NOMO-1 (cell line): Measurements from ENCODE around the gene KIAA0232.
"Not testable (repeated sequence)": the region's sequence is repeated elsewhere in the genome, so short reads cannot be mapped to it uniquely, and the experiment has no call there.

ENCODE experiments used
- DNase-seq, 2 experiments: peaks; one replicate each; lab custom pipeline; 2025; ENCODE audit not compliant: unreplicated experiment in 2 of 2; lab: John Stamatoyannopoulos, UW

KIAA0232 gene

DNA sequence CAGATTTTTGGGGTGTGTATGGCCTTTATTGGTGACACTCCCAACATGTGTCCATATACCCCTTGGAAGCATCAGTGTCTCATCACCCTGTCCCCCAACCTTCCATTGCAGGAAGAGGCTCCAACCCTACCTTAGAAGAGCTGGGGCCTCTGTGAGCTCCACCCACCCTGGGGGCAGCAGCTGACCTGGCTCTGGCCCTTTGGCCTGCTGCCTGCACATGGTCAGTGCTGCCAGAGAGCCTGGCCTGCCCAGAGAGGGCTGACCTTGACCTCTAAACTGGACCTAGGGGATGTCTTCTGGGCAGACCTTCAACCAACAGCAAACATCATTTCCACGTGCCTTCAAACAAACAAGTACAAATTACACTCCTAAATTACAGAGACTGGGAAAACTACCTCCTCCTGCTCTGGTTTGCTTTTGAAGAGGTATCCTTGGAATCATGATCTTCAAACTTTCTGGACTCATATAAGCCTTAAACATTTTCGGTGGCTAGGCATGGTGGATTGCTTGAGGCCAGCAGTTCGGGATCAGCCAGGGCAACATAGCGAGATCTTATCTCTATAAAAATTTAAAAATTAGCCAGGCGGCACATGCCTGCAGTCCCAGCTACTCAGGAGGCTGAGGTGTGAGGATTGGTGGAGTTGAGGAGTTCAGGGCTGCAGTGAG lies 27.3 kb upstream of the KIAA0232 start:
- DNase-seq = no peak

DNA sequence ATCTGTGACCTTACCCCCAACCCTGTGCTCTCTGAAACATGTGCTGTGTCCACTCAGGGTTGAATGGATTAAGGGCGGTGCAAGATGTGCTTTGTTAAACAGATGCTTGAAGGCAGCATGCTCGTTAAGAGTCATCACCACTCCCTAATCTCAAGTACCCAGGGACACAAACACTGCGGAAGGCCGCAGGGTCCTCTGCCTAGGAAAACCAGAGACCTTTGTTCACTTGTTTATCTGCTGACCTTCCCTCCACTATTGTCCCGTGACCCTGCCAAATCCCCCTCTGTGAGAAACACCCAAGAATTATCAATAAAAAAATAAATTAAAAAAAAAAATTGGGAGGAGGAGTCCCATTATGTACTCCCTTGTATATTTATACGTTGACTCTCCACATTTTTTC lies 26.2 kb upstream of the KIAA0232 start:
- not testable (repeated sequence) for DNase-seq

DNA sequence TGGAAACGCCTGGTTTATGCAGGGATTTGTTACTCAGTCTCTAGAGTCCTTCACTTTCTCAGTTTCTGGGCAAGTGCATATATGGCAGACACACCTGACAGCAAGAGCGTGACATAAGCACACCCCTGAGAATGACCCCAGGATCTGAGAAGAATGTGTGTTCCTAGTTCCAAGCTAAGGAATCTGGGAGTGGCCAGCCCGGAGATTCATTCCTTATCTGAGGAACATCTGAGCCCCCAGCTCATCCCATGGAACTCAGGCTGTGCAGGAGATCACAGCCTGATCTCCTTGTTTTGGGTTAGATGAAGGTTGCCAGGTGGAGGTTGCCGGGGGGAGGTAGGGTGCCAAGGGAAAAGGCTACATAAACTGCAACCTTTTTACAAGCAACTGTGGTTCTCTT lies 23.8 kb upstream of the KIAA0232 start:
- DNase-seq = no peak

DNA sequence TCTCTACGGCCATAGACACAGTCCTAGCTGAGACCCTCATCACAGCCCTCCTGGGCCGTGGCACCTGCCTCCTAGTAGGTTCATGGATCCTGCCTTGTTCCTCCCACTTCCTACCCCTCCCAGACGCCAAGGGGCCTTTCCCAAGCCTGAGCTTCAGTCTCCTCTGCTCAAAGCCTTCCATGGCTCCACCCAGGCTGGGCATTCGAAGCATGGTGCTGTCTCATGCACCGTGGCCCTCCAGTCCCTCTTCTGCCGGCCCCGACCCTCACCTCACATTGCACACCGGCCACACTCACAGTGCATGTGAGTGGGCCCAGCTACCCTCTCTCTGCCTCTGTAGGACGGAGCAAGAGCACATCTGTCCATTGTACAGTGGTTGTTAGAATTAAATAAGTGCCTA lies 21.7 kb upstream of the KIAA0232 start:
- no peak for DNase-seq

DNA sequence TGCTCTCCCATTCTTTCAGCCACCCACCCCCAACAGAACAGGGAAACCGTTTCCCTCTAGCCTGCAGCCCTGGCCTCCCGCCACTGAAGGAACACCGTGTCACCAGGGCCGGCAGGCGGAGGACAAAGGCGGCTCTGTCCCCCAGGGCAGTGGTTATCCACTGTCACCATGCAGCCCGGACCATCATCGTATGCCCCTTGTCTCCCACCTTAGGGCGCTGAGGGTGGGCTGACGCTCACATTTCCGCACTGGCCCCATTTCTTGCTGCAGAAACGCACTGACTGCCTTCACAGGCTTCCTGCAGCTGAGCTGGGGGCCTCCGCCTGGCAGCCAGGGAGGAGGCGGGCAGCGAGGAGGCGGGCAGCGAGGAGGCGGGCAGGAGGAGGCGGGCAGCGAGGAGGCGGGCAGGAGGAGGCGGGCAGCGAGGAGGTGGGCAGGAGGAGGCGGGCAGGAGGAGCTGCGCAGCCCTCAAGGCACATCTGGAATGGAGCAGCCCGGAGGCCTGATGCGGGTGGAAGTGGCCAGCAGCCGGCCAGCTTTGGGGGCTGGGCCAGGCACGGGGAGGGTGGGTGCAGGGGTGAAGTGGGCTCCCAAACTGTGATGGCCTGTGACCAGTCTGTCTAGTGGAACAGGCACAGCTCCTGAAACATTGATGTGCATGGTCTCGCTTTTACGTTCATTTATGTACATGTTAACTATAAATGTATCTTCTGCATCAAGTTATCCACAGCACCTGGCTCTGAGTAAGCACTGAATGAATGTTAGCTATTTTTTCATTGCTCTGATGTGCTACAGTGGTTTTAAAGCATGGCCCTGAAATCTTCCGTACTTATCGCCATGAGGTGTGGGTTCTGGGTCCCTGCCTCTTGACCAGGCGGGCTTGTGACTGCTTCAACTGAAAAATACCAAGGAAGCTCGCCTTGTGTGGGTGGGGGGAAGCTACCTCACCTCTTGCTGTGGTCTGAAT lies 20.6 kb upstream of the KIAA0232 start:
- DNase-seq = peak; percentile 14 to 42

DNA sequence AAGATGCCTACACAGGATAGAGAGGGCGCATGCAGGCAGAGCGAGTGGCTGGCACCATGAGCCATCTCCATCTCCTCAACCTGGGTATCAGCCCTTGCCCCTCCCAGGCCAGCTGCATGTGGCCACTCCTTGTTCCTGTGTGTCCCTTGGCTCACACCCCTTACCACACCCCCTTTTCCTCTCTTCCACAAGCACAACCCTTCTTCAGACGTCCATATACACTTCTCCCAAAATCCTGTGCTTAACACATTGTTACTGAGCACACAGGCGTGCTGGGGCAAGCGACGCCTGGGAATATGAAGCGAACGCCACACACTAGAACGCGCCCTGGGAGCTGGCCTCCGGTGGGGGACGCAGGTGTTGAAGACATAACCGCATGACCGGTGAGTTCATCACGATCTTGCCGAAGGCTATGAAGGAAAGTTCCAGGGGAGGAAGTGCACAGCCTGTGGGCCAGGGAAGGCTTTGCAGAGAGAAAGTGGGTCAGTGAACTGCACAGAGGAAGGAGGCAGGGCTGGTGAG lies 19.1 kb upstream of the KIAA0232 start:
- DNase-seq = no peak

DNA sequence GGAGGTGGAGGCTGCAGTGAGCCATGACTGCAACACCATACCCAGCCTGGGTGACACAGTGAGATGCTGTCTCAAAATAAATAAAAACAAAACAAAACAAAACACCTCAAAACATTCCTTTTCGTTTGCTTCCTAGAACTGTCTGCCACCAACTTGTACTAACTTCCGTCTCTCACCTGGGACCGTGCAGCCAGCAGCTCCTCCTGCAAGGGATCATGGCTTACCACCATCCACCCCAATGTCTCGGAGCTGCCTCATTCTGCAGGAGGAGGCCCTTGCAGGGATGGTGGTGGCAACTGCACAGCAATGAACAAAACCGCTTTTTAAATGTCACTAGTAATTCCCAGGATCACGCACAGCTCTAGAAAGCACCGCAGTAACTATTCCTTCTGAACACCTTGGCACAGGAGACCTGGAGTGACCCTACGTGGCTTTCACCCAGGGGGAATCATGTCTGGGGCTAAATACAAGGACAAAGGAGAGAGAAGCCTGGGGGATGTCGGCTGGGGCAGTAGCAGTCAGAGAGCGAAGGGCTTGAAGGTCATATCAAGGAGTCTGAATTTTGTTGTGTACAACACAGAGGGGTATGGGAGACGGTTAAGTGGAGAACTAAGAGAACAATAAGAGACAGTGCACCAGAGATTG lies 17.4 kb upstream of the KIAA0232 start:
- DNase-seq = no peak

DNA sequence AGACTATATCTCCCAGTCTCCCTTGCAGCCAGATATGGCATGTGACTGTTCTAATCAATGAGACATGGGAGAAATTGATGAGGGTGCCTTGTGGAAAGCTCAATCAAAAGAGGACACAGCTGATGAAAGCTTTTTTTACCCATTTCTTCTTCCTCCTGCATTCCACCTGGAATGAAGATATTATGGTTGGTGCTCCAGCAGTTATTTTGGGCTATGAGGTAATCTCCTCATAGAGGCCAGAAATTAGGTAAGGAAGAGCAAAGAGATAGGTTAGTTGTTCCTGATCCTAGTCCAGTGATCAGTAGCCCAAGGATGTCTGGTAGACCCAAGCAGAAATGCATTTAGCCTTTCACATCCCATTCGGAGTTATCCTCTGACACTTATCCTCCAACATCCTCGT lies 16.8 kb upstream of the KIAA0232 start:
- no peak for DNase-seq

DNA sequence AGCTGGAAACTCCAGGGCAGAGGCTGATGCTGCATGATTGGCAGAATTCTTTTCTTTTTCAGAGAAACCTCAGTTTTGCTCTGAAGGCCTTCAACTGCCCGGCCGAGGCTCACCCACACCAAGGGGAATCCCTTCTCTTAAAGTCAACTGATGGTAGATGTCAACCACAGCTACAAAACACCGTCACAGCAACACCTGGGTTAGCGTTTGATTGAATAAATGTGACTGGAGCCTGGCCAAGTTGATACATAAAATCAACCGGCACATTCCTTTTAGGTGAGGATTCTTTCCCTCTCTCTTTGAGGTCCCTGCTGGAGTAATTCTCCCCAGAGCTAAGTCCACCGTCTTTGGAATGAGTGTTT lies 15.2 kb upstream of the KIAA0232 start:
- no peak for DNase-seq

DNA sequence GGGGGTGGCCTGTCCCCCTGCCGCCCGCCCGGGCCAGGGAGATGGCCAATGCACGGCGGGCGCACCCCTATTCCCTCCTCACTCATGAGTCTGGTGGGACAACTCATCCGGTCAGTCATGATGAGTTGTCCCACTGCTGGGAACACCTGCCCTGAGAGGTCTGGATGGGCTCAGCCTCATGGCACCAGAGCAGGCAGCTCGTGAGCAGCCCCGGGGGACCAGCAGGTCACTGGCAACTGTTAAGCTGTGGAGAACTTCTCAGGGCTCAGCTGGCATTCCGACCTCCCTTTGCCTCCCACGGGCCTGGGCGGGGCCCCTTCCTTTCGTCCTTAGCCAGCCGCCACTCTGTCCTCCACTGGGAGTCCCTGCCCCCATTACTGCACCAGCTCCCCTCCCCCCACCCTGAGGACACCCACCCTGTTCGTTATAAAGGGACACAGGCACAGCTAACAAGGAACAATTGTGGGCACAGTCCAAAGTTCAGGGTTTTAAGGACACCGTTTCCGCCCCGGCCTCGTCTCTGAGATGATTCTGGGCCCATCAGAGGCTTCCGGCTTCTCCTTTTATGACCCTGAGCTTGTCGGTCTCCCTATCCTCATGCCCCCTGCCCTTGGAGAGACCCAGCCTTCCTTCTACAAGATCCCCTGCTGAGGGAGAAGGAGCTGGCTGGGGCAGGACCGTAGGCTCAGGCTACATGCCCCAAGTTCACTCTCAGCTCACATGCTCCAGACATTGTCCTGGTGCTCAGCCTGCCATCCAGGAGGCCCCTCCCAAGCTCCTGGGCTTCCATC lies 14.6 kb upstream of the KIAA0232 start:
- DNase-seq = peak; percentile 55 to 65

DNA sequence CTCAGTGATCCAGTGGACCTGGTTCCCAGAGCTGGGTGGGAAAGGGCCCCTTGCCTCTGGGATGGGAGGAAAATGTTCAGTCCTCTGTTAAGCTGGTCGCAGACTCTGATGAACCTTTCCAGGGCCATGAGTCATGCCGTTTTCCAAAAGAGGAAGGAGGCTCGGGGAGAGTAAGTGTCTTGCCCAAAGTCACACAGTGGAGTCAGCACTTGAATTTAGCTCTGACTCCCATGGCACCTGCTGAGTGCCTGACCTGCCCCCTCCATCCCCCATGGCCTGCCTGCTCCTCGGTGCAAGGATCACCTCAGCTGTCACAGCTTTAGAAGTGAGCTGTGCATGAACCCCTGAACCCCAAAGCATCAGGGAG lies 14.0 kb upstream of the KIAA0232 start:
- DNase-seq = peak; percentile 63 to 76

DNA sequence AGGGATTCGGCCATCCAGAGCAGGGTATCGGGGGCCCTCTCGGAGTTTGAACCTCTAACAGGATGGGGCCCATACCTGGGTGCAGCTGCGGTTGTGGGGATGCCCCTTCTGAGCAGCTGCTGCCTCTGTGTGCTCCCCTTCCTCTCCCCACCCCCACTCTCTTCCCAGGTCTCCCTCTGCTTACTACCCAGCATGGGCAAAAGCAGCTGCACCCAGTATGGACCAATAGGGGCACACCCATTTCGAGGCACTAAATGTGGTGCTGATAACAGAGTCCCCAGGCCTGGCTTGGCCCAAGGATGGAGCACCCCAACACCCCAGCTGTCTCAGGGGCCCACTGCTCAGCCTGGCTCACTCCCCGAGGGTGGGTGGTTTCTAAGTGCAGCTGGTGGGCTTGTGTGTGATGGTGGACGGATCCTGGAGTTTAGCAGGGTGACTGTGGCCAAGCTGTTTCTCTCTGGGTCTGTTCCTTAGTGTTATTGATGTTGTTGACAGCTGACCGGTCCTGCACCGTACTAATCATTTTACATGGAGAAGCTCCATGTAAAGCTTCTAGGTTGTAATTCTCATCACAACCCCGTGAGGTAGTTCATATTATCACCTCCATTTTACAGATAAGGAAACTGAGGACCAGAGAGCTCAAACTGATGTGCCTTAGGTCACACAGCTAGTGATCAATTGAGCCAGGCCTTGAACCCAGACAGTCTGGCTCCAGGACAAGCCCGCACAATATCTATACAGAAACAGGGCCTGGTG lies 13.1 kb upstream of the KIAA0232 start:
- DNase-seq = no peak

DNA sequence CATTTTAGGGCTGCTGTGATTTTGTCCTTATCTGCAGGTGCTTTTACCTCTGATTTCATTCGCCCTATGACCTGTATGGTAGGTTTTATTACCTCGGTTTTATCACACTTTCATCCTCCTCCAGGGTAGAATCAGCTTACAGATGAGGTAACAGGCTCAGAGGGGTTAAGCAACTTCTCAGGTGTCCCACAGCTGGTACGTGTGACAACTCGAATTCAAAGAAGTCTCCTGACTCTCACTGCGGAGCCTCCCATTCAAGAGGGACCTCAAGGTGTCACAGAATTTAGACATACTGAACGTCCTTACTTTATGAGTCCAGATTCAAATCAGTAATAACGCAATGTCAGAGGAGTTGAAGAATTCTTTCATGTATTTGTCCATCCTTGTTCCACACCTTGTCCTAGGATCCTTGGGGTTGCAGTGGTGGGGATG lies 12.5 kb upstream of the KIAA0232 start:
- no peak for DNase-seq

GRCh38 chr4:6770581-6771228 lies 11.8 kb upstream of the KIAA0232 start:
- DNase-seq = no peak

- DNase-seq = no peak
Observed at GRCh38 chr4:6771229-6771671, 11.3 kb upstream of the KIAA0232 start.

DNA sequence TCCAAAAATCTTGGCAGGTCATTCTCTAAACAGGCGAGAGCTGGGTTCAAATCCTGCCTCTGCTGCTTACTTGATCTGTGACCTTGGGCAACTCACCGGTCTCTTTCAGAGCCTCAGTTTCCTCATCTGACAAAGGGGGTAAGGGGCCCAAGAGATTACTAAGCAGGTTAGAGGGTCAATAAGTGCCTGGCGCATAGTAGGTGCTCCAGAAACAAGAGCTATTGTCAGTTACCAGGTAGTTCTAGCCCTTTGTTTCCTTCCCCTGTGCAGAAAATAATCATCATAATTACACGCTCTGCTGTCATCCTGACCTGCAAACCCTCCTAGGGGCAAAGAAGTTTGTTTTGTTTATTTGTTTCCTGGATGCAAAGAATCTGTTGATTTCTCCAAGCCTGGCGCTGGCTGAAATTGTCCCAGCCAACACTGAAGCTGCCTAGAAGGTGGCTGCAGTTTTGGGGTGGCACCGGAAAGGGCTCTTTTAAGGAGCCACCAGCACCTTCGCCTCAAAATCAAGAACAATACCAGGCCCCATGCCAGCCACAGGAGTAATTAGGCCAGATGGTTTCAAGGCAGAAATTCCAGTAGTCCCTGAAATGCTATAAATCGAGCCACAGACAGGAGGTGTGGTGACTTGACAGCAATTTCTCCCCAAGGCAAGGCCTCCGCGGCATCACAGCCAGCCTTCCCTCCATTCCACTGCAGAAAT lies 10.2 kb upstream of the KIAA0232 start:
- no peak for DNase-seq

DNA sequence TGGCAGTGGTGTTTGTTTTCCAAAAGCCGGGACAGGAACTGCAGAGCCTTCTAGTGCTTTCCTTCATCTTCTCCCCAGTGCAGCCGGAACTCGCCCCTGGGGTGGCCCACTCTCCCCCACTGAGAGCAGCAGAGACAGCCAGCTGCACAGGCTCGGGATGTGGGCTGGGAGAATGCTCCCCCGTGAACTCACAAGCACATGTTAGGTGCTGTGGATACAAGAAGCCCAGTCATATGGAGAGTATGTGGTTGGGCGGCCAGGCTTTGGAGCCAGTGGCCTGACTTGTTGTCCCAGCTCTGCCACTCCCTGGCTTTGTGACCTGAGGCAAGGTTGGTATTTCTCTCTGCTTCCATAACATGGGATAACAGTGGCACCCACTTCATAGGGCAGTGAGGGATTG lies 9.4 kb upstream of the KIAA0232 start:
- DNase-seq = no peak

- peak; percentile 70 to 84 for DNase-seq
Observed at GRCh38 chr4:6773616-6774540, 8.6 kb upstream of the KIAA0232 start.
